Occipital lobe (tissue), 2 donors: Measurements from ENCODE around the gene PWP2. TPM values are rescaled to one million over a fixed set of nuclear protein-coding genes. Genes with fewer than 3 reads are reported as not detected.
"Not testable (repeated sequence)": the region's sequence is repeated elsewhere in the genome, so short reads cannot be mapped to it uniquely, and the experiment has no call there.

Experiments
- DNase-seq: peaks from one replicate; lab custom pipeline; 2025; lab: John Stamatoyannopoulos, UW
- total RNA-seq: library from RNA; depleted of rRNA; stranded (reverse); fragments of >200 nt; gene quantifications from one replicate; pipeline ENCODE4 v1.2.3, GENCODE V29; 2014

The PWP2 gene
- total RNA-seq, 1 donor from 2014 or later = 16.5 TPM

- DNase-seq = not testable (repeated sequence)
Measured at GRCh38 chr21:44159349-44160297, 52.4 kb downstream of the PWP2 start.

- not testable (repeated sequence) for DNase-seq
Measured at GRCh38 chr21:44160298-44160672, 53.1 kb downstream of the PWP2 start.

- not testable (repeated sequence) for DNase-seq
Measured at GRCh38 chr21:44160821-44161220, 53.6 kb downstream of the PWP2 start.

GRCh38 chr21:44163167-44163653 lies 56.0 kb downstream of the PWP2 start:
- DNase-seq = not testable (repeated sequence)

GRCh38 chr21:44165933-44166332 lies 58.7 kb downstream of the PWP2 start:
- DNase-seq = not testable (repeated sequence)

- not testable (repeated sequence) for DNase-seq
Measured at GRCh38 chr21:44167527-44167926, 60.3 kb downstream of the PWP2 start.

GRCh38 chr21:44170326-44170725 lies 63.1 kb downstream of the PWP2 start:
- not testable (repeated sequence) for DNase-seq

- not testable (repeated sequence) for DNase-seq
Measured at GRCh38 chr21:44170863-44171262, 63.7 kb downstream of the PWP2 start.

GRCh38 chr21:44171962-44172572 lies 64.9 kb downstream of the PWP2 start:
- DNase-seq = not testable (repeated sequence)

- DNase-seq = not testable (repeated sequence)
Measured at GRCh38 chr21:44172741-44173140, 65.5 kb downstream of the PWP2 start.

GRCh38 chr21:44175189-44175588 lies 68.0 kb downstream of the PWP2 start:
- not testable (repeated sequence) for DNase-seq

- not testable (repeated sequence) for DNase-seq
Measured at GRCh38 chr21:44176127-44176526, 68.9 kb downstream of the PWP2 start.

Other genes with a start within 250 kb of the PWP2 start
- gene AGPAT3, start 242.2 kb upstream of the PWP2 start, total RNA-seq = 34.9 TPM
- 23.1 TPM for gene TRAPPC10, start 95.1 kb upstream of the PWP2 start, total RNA-seq
- 31.0 TPM for gene GATD3, start 26.3 kb downstream of the PWP2 start, total RNA-seq
- gene ICOSLG, start 133.5 kb downstream of the PWP2 start, total RNA-seq = 0.31 TPM
- not detected for gene DNMT3L, start 154.5 kb downstream of the PWP2 start, total RNA-seq
- not detected for gene AIRE, start 178.5 kb downstream of the PWP2 start, total RNA-seq
- 107 TPM for gene PFKL, start 192.7 kb downstream of the PWP2 start, total RNA-seq
- gene CFAP410, start 232.0 kb downstream of the PWP2 start, total RNA-seq = 5.0 TPM
- gene TRPM2, start 246.2 kb downstream of the PWP2 start, total RNA-seq = 1.2 TPM